Activated CD8-positive, alpha-beta memory T cell treated with anti-CD3 and anti-CD28 coated beads for 24 hours (primary cell): ENCODE measurements around the gene FHAD1.

Experiments used
- DNase-seq: peaks from one replicate; pipeline ENCODE4 v3.0.0-alpha.2; 2020

The FHAD1 gene

DNA sequence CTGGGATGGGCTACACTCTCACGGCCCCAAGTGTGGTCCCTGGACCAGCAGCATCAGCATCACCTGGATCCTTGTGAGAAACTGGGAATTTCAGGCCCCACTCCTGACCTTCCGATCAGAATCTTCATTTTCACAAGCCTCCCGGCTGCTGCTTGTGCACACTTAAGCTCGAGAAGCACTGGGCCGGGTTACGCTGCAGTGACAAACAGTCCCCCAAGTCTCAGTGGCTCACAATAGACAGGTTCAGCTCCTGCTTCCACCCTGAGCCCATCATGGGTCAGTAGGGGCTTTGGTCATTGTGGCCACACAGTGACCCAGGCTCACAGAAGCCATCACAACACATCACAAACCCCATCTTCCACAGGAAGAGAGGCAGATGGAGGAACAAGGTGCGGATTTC, 63.5 kb downstream of the FHAD1 start:
- DNase-seq, result no peak

GRCh38 chr1:15311122-15311822, 64.2 kb downstream of the FHAD1 start:
- DNase-seq, result no peak

- DNase-seq, result no peak
Measured at GRCh38 chr1:15311880-15312279, 64.9 kb downstream of the FHAD1 start.

DNA sequence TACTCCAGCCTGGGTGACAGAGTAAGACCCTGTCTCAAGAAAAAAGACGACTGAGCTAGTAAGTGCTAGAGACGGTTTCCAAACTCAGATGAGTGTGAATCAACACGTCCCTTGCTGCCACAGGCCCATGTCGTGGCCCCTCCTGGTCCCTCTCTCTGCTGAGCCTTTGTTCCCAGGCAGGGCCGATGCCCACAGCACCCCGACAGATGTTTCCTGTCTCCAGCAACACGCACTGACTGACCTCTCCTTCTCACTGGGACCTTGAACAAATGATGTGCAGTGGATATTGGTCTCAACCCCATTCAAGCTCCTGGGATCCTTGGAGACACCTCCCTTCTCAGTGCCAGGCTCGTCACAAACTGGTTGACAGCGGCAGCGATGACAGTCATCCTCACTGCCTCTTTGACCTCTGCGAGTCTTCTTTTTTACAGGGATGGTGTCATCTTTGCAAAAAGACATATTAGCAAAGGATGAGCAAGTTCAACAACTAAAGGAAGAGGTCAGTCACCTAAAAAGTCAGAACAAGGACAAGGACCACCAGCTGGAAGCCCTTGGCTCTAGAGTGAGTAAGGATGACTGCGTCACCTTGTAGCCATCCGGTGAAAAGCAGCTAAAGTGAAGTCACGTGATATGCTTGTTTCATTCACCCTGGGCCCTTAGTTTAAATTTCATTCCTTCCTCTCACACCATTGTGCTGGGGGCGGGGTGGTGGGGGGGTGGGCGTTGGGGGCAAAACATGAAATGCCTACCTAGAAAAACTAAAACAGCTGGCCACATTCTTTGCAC, 65.8 kb downstream of the FHAD1 start:
- DNase-seq, result no peak

DNA sequence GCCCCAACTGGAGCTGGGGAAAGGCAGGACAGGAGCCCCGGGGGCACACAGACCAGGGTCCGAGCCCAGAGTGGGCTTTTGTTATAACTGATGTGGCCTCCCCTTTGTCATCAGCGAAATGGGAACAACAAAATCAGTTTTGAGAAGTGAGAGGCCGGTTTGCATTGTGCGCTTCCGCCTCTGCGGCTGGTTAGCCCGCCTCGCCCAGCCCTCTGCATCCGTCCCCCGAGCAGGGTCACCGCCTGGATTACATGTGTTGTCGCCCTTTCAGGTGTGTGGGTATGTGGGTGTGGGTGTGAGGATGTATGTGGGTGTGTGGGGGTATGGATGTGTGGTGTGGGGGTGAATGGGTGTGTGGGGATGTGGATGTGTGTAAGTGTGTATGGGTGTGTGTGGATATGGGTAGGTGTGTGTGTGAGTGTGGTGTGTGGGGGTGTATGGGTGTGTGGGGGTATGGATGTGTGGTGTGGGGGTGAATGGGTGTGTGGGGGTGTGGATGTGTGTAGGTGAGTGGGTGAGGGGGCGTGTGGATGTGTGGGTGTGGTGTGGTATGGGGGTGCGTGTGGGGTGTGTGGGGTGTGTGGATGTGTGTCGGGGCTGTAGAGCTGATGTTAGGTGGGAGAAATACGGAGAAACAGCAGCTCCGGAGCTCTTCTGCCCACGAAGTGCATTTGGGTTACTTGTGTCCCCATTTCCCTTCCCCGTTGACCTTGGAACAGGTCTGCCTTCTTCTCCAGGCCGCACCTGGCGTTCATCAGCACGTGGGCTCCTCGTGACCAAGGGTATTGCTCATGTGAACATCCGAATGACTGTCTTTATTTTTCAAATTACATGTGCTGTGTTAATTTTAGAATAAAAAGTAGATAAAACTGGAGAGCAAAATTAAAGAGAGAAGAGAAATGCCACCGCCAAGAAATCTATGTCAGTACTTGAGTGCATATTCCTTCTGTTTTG, 67.6 kb downstream of the FHAD1 start:
- no peak for DNase-seq

- no peak for DNase-seq
Measured at GRCh38 chr1:15315815-15316214, 68.8 kb downstream of the FHAD1 start.

- no peak for DNase-seq
Measured at GRCh38 chr1:15316510-15316909, 69.5 kb downstream of the FHAD1 start.

DNA sequence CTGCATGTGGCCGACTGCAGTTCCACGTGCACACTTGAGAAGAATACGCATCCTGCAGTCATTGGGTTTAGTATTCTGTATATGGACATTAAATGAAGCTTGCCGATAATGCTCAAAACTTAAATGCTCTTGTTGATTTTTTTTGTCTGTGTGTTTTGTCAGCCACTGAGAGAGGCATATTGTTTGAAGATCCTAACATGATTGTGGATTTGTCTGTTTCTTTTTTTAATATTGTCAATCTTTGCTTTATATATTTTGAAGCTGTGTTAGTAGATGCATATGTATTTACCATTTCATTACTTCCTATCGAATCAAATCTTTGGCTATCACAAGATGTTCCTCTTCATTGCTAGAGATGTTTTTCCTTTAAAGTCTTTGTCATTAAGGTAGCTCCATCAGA, 73.2 kb downstream of the FHAD1 start:
- DNase-seq, result no peak

- DNase-seq, result no peak
Measured at GRCh38 chr1:15321601-15322000, 74.6 kb downstream of the FHAD1 start.

DNA sequence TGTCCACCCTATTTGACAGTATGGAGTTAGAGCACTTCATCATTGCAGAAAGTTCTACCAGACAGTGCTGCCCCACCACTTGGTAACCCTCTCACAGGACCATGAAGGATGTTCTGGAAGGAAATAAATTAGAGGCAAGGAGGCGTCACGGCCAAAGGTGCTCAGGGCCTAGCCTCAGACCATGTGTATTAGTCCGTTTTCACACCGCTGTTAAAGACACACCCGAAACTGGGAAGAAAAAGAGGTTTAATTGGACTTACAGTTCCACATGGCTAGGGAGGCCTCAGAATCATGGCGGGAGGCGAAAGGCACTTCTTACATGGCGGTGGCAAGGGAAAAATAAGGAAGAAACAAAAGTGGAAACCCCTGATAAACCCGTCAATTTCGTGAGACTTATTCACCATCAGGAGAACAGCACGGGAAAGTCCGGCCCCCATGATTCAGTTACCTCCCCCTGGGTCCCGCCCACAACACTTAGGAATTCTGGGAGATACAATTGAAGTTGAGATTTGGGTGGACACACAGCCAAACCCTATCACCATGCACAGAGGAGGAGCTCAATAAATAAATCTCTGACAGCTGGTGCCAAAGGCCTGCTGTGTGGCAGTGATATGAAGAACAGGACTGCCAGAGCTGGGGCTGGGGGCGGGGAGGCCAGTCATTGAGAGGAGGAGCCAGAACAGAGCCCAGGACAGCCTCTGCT, 75.8 kb downstream of the FHAD1 start:
- DNase-seq, result no peak

DNA sequence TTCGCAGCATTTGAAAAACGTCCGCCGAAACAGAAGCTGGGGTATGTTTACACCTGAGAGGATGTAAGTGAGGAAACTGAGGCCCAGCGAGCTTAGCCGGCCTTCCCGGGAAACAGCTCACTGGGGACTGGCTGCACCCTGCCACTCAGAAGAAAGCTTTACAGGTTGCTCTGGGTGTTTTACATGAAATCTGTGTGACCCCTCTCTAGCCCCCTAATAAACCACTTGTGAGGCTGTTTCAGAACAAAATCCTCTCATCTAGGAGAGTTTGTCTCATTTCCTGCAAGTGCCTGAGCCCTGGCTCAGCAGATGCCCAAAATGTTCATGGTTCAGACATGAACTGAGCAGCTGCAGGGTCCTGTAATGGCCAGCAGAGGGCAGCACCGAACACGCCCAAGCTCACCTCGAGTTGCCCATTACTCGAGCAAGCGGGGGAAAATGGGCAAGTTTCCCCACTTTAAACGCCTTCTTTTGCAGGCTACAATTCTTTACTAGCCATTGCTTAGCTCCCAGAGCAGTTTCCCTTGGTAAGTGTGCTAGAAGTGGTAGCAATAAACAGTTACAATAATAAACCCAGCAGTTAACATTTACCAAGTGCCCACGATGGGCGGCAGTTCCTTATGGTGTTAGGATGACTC, 76.4 kb downstream of the FHAD1 start:
- peak; percentile 87 for DNase-seq

DNA sequence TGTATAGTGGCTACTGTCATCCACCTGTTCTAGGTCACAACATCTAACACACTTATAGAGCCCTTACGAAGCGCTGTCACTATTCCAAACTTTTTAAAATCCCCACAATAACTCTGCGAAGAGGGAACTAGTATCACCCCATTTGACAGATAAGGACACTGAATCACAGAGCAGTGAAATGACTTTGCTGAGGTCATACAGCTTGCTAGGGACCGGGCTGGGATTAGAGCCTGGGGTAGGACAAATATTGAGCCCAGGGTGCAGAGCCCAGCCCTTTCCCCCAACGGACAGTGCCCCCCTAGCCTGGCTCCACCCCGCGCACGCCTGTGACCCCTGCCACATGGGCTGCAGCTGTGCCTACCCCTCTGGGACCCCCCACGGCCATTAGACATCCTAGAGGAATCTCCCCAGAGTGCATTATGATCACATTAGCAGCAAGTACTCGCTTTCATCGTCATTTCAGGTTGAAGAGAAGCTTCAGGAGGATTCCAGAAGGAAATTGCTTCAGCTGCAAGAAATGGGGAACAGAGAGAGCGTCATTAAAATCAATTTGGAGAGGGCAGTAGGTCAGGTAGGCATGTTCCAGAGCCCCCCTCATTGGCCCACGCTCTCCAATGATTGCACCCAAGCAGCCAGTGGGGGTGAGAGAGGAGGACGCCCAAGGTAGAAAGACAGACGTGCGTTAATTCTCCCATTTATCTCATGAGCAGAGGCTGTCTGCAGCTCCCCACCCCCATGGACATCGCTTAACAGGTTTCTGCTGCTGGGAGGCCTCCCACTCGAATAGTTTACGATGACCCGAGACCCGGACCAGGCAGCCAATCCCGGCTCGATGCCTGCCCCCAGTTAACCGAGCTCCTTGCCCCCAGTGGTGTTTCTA, 77.2 kb downstream of the FHAD1 start:
- DNase-seq, result no peak

- DNase-seq, result no peak
Measured at GRCh38 chr1:15324869-15325335, 77.9 kb downstream of the FHAD1 start.

DNA sequence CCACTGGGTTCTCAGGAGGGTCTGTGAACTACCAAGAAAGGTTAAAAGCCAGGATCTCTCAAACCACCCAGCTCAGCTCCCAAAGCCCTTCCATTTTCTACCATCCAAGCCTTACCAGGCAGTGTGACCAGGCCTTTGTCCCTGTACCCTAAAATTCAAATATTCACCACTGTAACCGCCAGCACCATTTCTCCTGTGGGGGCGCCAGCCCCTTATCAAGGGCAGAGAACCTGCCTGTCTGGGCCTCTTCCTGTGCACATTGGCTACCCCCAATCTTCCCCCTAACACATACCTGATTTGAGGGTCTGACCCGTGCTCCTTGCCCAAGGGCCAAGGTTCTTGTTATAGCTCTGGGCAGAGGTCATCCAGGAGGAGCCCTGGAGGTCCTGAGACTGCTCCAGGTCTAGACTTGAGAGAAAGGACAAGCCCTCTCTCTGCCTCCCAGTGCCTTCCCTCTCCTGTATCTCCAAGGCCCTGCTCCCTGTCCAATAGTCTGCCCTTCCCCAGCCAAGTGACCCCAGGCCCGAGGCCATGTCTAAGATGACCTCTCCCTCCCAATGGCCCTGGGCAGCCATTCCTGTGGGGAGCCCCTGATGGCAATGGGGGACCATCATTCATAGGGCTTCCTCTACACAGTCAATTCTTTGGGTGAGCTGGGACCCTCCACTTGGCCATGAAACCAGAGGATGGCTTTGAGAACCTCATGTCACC, 78.5 kb downstream of the FHAD1 start:
- DNase-seq, result no peak

GRCh38 chr1:15326691-15327588, 79.9 kb downstream of the FHAD1 start:
- DNase-seq, result no peak

DNA sequence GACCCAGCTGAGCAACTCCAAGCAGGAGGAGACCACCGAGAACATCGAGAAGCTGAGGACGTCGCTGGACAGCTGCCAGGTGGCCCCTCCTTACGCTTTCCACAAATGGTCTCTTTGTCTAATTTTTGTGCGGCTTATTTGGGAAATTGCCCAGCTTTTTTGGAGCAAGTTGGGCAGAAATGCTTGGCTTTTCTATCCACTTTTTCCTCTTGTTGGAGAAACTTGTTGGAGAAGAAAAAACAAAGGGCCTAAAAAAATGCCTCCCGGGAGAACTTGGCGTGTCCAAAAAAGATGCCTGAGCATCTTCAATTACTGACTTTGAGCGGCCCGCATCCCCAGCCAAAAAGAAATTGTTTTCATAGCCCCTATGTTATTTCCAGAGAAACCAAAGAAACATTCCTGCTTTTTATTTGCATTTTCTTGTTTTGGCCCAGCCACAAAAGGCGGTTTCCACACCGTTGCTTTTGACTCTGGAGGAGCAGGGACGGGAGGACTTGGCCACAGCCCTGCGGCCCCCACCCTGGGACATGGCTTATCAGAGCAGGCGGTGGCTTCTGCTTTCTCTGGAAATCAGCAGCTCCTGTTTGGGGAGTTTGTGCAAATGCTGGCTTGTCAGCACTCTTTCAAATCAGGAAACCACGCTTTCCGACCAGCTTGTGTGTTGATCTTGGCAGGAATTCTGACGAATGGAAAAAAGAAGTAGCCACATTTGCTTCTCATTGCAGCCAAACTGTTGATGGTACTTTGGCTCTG, 81.5 kb downstream of the FHAD1 start:
- DNase-seq, result no peak

- no peak for DNase-seq
Measured at GRCh38 chr1:15329104-15329820, 82.2 kb downstream of the FHAD1 start.

GRCh38 chr1:15330028-15330427, 83.0 kb downstream of the FHAD1 start:
- no peak for DNase-seq
